HG02840 (cell line): Measurements from ENCODE around the gene APEH.
"Not testable (repeated sequence)": the region's sequence is repeated elsewhere in the genome, so short reads cannot be mapped to it uniquely, and the experiment has no call there.

Source experiments
- ATAC-seq: cut with Tn5 transposase; IDR thresholded peaks from one replicate; pipeline ENCODE4 v1.9.1; 2021; ENCODE audit warnings: mild to moderate bottlenecking, moderate library complexity, moderate number of reproducible peaks; ENCODE audit not compliant: unreplicated experiment, low FRiP score

APEH gene

GRCh38 chr3:49666592-49666991 lies 7.6 kb upstream of the APEH start:
- no peak for ATAC-seq

- no peak for ATAC-seq
Observed at GRCh38 chr3:49667701-49668413, 6.3 kb upstream of the APEH start.

- ATAC-seq, result no peak
Observed at GRCh38 chr3:49668414-49668797, 5.7 kb upstream of the APEH start.

GRCh38 chr3:49668861-49669260 lies 5.3 kb upstream of the APEH start:
- no peak for ATAC-seq

GRCh38 chr3:49669352-49669751 lies 4.8 kb upstream of the APEH start:
- no peak for ATAC-seq

- no peak for ATAC-seq
Observed at GRCh38 chr3:49670940-49671290, 3.2 kb upstream of the APEH start.

GRCh38 chr3:49671291-49672288 lies 2.6 kb upstream of the APEH start:
- no peak for ATAC-seq

GRCh38 chr3:49673121-49673714 lies 933 bp upstream of the APEH start:
- peak; percentile 0 for ATAC-seq

- ATAC-seq, result peak; percentile 23
Observed at GRCh38 chr3:49674497-49674983, 389 bp downstream of the APEH start.

- no peak for ATAC-seq
Observed at GRCh38 chr3:49675912-49676311, 1.8 kb downstream of the APEH start.

GRCh38 chr3:49680493-49681231 lies 6.5 kb downstream of the APEH start:
- ATAC-seq, result no peak

GRCh38 chr3:49681232-49681522 lies 7.0 kb downstream of the APEH start:
- ATAC-seq, result no peak

- ATAC-seq, result no peak
Observed at GRCh38 chr3:49681543-49681942, 7.4 kb downstream of the APEH start.

- no peak for ATAC-seq
Observed at GRCh38 chr3:49683162-49683561, 9.0 kb downstream of the APEH start.

- ATAC-seq, result not testable (repeated sequence)
Observed at GRCh38 chr3:49684453-49684852, 10.3 kb downstream of the APEH start.

- ATAC-seq, result not testable (repeated sequence)
Observed at GRCh38 chr3:49685103-49685502, 11.0 kb downstream of the APEH start.

- ATAC-seq, result not testable (repeated sequence)
Observed at GRCh38 chr3:49685846-49686245, 11.7 kb downstream of the APEH start.

- not testable (repeated sequence) for ATAC-seq
Observed at GRCh38 chr3:49686346-49686745, 12.2 kb downstream of the APEH start.

GRCh38 chr3:49686769-49687423 lies 12.7 kb downstream of the APEH start:
- ATAC-seq, result not testable (repeated sequence)

- ATAC-seq, result not testable (repeated sequence)
Observed at GRCh38 chr3:49687424-49687795, 13.3 kb downstream of the APEH start.
